RPMI7951 (cell line): ENCODE data around the gene KIAA1549. TPM values are rescaled to one million over a fixed set of nuclear protein-coding genes. Genes with fewer than 3 reads are reported as not detected.

Experiments used
- DNase-seq: peaks from one replicate; pipeline ENCODE4 v3.0.0-alpha.2; 2012; ENCODE audit warnings: low read depth
- total RNA-seq: library from RNA; depleted of rRNA; stranded (reverse); fragments of >200 nt; shearing (Covaris generic); gene quantifications from 2 replicates; pipeline ENCODE4 v1.2.3, GENCODE V29; 2014

The KIAA1549 gene
- total RNA-seq, 1 experiment from 2014 or later = 6.4 TPM

GRCh38 chr7:138975343-138976104 lies 5.7 kb downstream of the KIAA1549 start:
- no peak for DNase-seq

- DNase-seq = no peak
These were observed 6.4 kb downstream of the KIAA1549 start for GRCh38 chr7:138974675-138975292.

- DNase-seq = no peak
These were observed 7.1 kb downstream of the KIAA1549 start for GRCh38 chr7:138974103-138974502.

- no peak for DNase-seq
These were observed 10.2 kb downstream of the KIAA1549 start for GRCh38 chr7:138970952-138971351.

- no peak for DNase-seq
These were observed 10.7 kb downstream of the KIAA1549 start for GRCh38 chr7:138970446-138970845.

- DNase-seq = no peak
These were observed 14.0 kb downstream of the KIAA1549 start for GRCh38 chr7:138967159-138967558.

GRCh38 chr7:138964624-138965436 lies 16.4 kb downstream of the KIAA1549 start:
- DNase-seq = no peak

GRCh38 chr7:138963675-138964074 lies 17.5 kb downstream of the KIAA1549 start:
- DNase-seq = no peak

- DNase-seq = peak; percentile 87
These were observed 18.5 kb downstream of the KIAA1549 start for GRCh38 chr7:138962561-138963270.

- peak; percentile 49 for DNase-seq
These were observed 20.0 kb downstream of the KIAA1549 start for GRCh38 chr7:138961159-138961558.

GRCh38 chr7:138958391-138958956 lies 22.7 kb downstream of the KIAA1549 start:
- peak; percentile 54 for DNase-seq

- DNase-seq = no peak
These were observed 23.3 kb downstream of the KIAA1549 start for GRCh38 chr7:138957753-138958390.

GRCh38 chr7:138957217-138957616 lies 24.0 kb downstream of the KIAA1549 start:
- DNase-seq = no peak

GRCh38 chr7:138954545-138955475 lies 26.4 kb downstream of the KIAA1549 start:
- DNase-seq = no peak

GRCh38 chr7:138952791-138953190 lies 28.4 kb downstream of the KIAA1549 start:
- peak; percentile 65 for DNase-seq

GRCh38 chr7:138951953-138952352 lies 29.2 kb downstream of the KIAA1549 start:
- DNase-seq = peak; percentile 79

- no peak for DNase-seq
These were observed 31.6 kb downstream of the KIAA1549 start for GRCh38 chr7:138949421-138950088.

GRCh38 chr7:138948403-138948802 lies 32.8 kb downstream of the KIAA1549 start:
- DNase-seq = peak; percentile 77

GRCh38 chr7:138945821-138946220 lies 35.4 kb downstream of the KIAA1549 start:
- DNase-seq = no peak
